LHCN-M2 (cell line): ENCODE measurements around the gene HMGA1. TPM values are rescaled to one million over a fixed set of nuclear protein-coding genes. Genes with fewer than 3 reads are reported as not detected.
"Not testable (repeated sequence)": the region's sequence is repeated elsewhere in the genome, so short reads cannot be mapped to it uniquely, and the experiment has no call there.

Experiments
- DNase-seq: peaks from one replicate; pipeline ENCODE4 v3.0.0-alpha.2; 2012; ENCODE audit warnings: low read depth
- total RNA-seq: library from RNA; depleted of rRNA; stranded (reverse); fragments of >200 nt; gene quantifications from 2 replicates; pipeline ENCODE4 v1.2.3, GENCODE V29; 2014

Gene HMGA1
- total RNA-seq, 1 experiment from 2014 or later: 508 TPM

DNA sequence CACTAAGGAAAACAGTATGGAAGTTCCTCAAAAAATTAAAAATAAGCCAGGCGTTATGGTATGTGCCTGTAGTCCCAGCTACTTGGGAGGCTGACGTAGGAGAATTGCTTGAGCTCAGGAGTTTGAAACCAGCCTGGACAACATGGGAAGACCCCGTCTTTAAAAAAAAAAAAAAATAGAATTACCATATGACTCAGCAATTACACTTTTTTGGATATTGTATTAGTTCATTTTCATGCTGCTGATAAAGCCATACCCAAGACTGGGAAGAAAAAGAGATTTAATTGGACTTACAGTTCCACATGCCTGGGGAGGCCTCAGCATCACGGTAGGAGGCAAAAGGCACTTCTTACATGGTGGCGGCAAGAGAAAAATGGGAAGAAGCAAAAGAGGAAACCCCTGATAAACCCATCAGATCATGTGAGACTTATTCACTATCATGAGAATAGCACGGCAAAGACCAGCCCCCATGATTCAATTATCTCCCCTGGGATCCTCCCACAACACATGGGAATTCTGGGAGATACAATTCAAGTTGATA is 22.9 kb downstream of the HMGA1 start:
- DNase-seq: no peak

DNA sequence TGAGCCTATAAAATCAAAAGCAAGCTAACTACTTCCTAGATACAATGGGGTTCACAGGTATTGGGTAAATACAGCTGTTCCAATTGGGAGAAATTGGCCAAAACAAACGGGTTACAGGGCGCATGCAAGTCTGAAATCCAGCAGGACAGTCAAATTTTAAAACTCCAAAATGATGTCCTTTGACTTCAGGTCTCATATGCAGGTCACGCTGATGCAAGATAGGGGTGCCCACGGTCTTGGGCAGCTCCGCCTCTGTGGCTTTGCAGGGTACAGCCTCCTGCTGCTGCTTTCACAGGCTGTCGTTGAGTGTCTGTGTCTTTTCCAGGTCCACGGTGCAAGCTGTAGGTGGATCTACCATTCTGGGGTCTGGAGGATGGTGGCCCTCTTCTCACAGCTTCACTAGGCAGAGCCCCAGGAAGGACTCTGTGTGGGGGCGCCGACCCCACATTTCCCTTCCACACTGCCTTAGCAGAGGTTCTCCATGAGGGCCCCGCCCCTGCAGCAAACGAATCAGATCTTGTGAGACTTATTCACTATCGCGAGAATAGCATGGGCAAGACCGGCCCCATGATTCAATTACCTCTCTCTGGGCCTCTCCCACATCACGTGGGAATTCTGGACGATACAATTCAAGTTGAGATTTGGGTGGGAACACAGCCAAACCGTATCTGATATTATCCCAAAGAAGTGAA is 24.0 kb downstream of the HMGA1 start:
- DNase-seq: no peak

DNA sequence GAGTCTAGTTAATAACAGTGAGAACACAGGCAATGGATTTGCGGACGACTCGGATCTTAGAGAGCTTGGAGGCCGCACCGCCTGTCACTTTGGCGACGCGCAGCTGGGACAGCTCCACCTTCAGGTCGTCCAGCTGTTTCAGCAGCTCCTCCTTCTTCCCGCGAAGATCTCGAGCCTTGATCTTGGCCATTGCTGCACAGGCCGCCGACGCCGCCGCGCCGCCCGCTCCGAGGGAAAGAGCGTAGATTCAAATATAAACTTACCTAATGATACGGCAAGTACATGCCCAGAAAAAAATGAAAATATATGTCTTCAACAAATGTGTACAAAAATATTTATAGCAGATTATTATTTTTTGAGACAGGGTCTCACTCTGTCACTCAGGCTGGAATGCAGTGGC is 26.8 kb downstream of the HMGA1 start:
- DNase-seq: not testable (repeated sequence)

DNA sequence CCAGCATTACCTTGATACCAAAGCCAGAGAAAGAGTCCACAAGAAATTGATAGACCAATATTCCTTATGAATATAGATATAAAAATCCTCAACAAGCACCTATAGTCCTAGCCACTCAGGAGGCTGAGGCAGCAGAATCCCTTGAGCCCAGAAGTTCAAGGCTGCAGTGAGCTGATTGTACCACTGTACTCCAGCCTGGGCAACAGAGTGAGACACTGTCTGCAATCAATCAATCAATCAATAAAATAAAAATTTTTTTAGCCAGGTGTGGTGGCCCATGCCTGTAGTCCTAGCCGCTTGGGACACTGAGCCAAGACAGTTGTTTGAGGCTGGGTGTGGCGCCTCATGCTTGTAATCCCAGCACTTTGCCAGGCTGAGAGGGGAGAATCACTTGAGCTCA is 31.1 kb downstream of the HMGA1 start:
- DNase-seq: no peak

DNA sequence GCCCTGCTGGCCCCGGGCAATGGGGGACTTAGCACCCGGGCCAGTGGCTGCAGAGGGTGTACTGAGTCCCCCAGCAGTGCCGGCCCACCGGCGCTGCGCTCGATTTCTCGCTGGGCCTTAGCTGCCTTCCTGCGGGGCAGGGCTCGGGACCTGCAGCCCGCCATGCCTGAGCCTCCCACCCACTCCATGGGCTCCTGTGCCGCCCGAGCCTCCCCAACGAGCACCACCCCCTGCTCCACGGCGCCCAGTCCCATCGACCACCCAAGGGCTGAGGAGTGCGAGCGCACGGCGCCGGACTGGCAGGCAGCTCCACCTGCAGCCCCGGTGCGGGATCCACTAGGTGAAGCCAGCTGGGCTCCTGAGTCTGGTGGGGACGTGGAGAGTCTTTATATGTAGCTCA is 32.5 kb downstream of the HMGA1 start:
- DNase-seq: not testable (repeated sequence)

DNA sequence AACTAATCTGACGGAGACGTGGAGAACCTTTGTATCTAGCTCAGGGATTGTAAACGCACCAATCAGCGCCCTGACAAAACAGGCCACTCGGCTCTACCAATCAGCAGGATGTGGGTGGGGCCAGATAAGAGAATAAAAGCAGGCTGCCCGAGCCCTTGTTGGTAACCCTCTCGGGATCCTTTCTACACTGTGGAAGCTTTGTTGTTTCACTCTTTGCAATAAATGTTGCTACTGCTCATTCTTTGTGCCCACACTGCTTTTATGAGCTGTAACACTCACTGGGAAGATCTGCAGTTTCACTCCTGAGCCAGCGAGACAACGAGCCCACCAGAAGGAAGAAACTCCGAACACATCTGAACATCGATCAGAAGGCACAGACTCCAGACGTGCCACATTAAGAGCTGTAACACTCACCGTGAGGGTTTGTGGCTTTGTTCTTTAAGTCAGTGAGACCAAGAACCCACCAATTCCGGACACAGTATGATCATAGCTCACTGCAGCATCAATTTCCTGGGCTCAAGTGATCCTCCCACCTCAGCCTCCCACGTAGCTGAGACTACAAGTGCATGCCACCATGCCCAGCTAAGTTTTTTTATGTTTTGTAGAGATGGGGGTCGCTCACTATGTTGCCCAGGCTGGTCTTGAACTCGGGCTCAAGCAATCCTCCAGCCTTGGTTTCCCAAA is 33.1 kb downstream of the HMGA1 start:
- not testable (repeated sequence) for DNase-seq

DNA sequence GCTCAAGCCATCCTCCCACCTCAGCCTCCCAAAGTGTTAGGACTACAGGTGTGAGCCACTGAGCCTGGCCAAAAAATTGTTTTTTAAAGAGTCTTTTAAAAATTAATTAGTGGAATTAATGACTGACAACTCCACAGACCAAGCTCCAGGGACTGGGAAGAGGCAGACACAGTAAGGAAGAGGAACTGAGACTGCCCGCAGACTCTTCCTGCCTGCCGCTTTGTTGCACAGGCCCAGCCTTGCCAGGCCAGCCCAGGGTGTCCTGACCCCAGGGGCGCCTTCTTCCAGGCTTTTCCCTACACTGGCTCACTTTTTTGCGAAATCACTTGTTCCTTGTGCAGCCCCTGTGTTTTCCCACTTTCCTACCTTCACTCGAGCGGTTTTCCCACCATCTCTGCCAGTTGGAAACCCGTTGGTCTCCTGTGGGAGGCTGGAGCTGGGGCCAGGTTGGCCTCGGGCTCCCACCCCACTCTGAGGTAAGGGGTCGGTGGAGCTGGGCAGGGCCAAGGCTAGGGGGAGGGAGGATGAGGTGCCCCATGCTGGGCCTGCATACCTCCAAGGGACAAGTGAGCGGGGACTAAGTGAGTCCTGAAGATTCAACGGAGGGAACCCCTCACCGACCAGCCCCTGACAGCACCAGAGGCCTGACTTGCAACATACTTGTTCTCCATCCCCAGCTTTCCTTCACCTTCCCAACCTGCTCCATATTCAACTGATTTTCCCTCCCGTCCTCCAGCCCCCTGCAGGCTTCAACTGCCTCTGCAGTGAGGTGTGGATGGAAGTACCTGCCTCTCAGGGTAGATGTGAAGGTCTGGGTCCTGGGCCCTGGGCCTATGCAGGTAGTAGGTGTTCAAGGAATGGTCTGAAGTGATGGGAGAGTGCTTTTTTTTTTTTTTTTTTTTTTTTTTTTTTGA is 35.6 kb downstream of the HMGA1 start:
- no peak for DNase-seq

DNA sequence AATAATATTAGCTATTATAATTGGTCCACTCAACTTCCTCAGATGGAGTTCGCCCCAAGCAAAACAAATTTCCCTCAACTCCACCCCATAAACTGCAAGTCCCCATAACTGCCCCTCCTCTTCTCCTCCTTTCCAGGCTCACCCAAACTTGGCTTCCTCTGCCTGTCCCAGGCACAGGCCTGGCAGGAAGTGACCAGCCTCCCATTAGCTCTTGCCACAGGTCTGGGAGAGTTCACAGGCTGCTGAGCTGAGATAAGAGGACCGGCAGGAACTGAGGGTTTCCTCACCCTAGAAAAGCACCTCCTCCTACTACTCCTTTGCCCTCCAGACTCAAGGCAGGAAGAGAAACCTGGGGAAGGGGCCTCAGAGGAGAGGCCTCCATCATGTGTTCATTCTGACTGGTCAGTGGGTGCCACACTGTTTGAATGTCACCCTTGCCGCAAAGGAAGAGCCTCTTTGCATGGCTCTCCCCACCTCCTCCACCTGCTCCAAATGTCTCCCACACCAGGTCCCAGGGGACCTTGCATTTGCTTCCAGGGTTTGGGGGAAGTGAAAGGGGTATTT is 36.7 kb downstream of the HMGA1 start:
- DNase-seq: no peak

DNA sequence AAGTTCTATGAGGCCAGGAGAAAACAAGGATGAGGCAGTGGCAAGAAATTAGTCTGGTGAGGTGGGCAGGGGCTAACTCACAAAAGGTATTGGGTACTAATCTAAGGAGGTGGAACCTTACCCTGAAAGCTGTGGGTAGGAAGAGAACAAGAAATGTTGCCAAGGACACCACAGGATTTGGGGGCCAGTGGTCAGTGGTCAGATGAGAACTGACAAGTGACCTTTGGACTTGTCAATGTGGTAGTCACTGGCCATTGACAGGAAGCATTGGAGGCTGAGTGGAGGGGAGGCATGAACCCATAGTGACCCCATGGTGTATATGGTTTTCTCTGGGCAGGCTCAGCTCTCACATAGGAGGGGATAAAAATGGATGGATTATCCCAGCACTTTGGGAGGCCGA is 37.5 kb downstream of the HMGA1 start:
- no peak for DNase-seq

DNA sequence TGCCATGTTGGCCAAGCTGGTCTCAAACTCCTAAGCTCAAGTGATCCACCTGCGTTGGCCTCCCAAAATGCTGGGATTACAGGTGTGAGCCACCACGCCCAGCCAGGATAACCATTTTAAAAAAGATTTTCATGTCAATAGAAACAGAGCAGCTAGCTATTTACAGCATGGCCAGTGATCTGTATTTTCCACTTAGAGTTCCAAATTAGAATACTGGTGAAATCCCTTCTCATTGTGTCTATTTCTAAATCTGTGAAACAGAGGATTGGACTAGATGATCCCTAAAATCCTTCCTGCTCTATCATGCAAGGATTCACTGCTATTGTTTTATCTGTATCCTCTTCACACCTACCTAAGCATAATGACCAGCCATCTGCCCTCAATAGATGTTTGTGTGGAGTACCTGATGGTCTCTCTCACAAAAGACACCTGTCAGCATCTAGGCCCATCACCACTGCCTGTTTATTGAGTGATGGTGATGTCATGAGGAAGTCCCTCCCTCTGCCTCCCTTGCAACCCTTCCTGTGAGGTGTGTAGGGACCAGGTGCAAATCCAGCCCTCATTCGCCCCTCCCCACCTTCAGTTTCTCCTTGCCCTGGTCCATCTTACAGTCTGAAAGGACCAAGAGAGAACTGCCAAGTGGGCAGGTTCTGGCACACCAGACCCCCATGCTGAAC is 38.6 kb downstream of the HMGA1 start:
- no peak for DNase-seq

DNA sequence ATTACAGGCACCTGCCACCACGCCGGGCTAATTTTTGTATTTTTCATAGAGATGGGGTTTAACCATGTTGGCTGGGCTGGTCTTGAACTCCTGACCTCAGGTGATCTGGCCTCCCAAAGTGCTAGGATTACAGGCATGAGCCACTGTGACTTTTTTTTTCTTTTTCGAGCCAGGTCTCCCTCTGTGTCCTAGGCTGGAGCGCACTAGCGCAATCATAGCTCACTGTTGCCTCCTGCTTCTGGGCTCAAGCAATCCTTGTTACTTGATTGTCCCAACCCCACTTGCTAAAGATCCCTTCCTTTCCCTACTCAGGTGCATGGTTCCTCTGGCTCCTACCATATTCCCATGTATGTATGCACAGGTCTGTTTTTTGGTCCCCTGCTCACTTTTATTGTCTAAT is 39.5 kb downstream of the HMGA1 start:
- no peak for DNase-seq

DNA sequence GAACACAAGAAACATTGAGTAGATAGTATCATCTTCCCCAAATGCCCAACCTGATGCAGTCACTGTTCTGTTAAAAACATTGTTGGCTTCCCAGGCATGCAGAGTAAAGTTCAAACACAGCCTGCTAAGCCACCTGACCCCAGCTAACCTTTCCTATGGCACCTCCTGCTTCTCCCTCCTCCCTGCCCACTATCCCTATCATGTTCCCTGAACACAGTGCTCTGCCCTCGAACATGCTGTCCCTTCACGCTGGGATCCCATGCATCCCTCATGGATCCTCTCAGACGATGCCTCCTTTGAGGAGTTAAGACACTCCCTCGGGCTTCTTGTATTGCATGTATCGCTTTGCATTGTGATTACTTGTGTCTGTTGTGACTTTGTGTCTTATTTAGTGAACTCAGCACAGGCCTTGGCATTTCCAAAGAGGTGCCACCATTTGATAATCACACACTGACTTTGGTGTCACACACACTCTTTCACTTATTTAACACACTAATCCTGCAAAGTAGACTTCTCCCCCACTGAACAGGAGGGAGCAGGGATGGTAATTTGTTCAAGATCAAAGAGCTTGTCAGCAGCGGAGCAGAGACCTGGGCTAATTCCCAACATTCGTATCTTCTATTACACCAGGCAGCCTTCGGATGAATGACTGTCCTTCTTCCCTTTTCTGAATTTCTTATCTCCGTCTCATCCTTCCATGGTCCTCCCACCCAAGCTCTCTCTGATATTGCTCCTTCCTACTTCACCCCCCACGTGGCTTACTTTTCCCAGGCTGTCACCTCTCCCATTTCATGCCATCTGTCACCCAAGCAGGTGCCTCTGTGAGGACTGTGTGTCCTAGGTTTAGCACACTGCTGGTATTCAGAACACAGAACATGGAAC is 40.4 kb downstream of the HMGA1 start:
- DNase-seq: no peak

DNA sequence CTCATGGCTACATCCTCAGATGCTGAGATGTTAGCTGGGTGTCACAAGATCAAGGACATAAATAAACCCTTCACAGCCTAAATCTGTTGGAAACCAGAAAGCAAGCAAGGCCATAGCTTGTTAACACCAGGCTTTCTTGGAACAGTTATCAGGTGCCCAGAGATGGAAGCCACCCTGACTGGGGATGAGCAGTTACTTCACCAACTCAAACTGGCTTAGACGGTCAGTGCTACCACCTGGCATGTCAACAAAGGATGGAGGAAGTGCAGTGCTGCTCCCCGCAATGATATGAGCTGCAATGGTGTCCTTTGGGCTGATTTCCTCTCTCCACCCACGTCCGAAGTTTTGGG is 41.1 kb downstream of the HMGA1 start:
- DNase-seq: no peak

DNA sequence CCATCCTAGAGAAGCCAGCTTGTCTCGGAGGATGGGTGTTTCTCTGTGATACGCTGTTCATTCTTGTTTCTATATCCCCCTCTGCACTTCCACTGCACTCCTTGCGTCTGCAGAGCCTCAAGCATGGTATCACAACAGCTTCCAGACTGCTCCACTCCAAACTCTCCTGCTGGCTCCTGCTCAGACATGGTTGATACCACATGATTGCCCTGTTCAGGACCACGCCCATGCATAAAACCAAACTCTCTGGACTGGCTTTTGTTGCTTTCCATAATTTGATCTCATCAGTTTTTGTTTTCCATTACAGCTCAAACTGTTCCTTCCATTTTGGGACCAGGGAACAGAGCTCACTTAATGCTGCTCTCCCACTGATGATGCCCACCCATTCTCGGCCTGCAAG is 42.2 kb downstream of the HMGA1 start:
- DNase-seq: no peak

DNA sequence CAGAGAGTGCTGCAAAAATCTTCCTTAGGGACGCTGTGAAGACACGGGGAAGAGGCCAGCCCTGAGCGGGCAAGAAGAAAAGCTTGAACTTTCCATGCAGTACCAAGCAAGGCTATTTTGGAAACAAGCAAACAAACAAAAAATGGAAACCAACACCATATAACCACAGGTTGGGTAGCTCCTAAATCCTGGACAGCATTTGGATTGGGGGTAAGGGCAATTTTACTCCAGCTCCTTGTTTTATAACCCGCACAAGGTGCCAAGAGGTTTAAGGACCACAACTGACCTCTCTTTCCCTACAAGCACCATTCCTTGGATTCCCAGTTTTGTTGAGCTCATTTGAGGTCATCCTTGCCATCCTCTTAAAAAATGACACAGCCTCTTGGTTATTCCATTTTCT is 43.5 kb downstream of the HMGA1 start:
- DNase-seq: no peak

DNA sequence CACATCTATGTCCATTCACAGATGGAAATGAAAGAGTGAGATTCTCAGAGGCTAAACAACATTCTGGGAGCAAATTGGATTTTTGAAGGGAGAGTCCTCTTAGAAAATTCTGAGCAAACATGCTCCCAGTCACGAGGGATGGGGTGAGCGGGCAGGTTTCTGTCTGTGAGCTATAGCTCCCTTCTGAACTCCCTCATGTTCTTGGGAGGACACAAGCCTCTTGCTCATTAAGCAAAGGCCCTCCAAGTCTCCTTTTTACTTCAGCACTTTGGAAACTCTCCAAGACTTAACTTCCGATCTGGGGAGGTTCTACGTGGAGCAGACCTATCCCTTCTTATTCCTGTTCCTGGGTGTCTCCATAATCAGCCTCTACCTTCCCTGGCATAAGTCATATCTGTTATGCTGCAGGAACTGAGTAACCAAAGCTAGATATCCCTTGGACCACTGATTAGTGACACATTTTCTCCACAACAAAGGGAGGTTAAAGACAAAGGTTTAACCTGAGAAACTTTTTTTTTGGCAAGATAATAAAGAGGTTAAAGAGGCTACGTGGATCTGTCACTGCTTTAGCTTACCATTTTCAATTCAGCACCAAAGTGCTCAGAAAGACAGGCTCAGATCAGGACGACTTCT is 45.1 kb downstream of the HMGA1 start:
- DNase-seq: no peak

DNA sequence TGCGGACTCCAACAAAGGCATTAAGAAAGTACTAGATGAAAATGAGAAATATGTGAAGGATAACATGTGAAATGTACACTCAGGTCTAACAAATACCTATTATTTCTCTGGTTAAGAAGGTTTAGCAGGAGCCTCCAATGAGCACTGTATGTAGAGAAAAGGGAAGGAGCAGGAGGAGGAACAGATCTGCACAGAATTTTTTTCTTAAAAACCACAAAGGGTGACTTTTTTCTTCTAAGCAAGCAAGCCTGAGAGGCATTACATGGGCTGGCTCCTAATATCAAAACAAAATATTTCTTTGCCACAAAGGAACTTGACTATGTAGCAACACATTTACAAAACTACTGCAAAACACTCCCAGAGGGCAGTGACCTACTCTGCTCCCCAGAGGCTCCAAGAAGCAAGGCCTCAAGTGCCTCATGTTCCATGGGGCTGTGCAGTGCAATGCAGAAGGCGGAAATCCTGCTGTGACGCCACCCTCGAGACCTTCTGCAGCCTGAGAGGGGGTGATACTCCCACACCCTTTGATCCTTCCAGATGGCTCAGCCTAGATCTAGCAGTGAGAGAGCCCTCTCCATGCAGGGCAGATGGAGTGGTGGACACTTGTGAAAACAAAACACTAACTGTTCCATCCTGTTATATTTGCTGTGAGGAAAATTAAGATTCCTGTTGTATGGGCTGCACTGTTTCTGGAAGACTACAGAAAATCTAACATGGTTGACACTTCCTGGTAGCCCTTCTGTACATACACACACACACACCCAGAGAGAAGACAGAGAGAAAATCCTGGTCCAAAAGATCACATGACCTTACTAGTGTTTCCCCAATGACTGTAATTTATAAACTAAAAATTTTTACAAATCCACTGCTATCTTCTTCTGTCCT is 48.1 kb downstream of the HMGA1 start:
- peak; percentile 73 for DNase-seq

DNA sequence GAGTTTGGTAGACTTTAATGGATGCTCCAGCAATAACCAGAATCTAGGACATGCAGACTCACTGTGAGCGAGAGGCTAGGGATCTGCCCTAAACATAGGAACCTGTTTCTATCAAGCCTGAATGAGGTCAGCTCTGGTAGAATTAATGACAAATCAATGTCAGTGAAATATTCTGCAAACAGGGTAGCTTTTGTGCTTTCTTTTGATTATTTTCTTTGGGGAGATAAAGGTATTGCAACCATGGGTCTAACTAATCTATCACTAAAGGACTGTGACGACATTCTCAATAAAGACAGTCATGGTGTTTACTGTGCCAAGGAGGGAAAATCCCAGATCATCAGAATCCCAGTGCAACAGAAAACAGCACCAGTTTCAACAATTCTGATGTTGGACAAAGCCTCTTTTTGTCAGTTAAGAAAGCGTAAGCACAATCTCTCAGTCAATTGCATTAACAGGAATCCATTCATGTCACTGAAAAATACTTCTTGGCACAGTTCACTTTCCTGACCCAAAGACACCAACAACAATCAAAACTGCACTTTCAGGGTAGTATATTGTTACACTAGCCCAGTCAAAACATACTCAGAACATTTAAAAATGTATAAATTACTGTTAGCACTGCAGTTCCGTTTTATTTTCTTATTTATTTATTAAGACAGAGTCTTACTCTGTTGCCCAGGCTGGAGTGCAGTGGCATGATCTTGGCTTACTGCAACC is 48.9 kb downstream of the HMGA1 start:
- DNase-seq: no peak
